GM13977 (cell line): ENCODE results near the gene ZNF385A.

Source experiments
- DNase-seq: peaks from one replicate; pipeline ENCODE4 v3.0.0; 2012; ENCODE audit warnings: low spot score
- in situ Hi-C: fragments of 300-500 bp; cut with MboI; formaldehyde crosslinking; loops from one replicate; pipeline ENCODE4 v1.12.0; 2022; ENCODE audit warnings: low sequenced_read_pairs, low pct_unique_long_range_greater_than_20kb, mixed read lengths, inconsistent platforms; ENCODE audit not compliant: unreplicated experiment
- TF ChIP-seq, protein P1 (sequence below): IDR thresholded peaks from 2 replicates; pipeline ENCODE4 v1.5.1; 2012; ENCODE audit warnings: mild to moderate bottlenecking, control low read depth; ENCODE audit not compliant: insufficient read depth; ENCODE audit errors: extremely low read depth, missing control alignments

The ZNF385A gene

DNA sequence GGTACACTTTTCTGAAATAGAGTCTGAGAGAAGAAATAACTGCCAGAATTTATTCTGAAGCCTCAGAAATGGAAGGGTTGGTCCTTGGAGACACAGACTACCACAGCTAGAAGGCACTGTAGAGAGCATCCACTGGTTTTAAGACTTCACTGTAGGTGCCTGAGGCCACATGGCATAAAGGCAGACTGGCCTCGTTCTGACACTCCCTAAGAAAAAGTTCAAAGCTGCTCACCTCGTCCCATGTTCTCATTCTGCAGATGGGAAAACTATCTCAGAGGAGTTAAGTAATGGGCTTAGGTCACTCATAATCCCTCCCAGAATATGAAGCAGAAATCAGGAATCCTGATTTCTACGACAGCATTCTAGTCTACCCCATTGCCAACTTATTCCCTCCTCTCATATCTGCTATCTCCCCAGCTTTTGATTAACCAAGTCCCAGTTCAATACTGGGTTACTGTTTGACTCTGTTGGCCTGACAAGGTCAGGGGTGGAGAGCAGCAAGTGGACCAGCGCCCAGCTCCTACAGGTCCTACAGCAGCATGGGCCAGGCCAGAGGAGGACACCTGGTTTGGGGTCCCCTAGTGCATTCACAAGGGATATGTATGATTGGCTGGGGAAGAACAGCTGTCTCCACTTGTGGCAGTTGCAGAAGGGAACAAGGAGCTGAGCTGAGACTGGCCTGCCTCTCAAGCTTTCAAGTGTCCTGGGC is 30.8 kb upstream of the ZNF385A start:
- TF ChIP-seq, protein P1, sequence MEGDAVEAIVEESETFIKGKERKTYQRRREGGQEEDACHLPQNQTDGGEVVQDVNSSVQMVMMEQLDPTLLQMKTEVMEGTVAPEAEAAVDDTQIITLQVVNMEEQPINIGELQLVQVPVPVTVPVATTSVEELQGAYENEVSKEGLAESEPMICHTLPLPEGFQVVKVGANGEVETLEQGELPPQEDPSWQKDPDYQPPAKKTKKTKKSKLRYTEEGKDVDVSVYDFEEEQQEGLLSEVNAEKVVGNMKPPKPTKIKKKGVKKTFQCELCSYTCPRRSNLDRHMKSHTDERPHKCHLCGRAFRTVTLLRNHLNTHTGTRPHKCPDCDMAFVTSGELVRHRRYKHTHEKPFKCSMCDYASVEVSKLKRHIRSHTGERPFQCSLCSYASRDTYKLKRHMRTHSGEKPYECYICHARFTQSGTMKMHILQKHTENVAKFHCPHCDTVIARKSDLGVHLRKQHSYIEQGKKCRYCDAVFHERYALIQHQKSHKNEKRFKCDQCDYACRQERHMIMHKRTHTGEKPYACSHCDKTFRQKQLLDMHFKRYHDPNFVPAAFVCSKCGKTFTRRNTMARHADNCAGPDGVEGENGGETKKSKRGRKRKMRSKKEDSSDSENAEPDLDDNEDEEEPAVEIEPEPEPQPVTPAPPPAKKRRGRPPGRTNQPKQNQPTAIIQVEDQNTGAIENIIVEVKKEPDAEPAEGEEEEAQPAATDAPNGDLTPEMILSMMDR, result no peak
- in situ Hi-C loops, result no loop called here
- DNase-seq, result no peak

GRCh38 chr12:54413284-54414190 is 29.0 kb upstream of the ZNF385A start:
- TF ChIP-seq, protein P1, result no peak
- no peak for DNase-seq
- in situ Hi-C loops, result no loop called here

DNA sequence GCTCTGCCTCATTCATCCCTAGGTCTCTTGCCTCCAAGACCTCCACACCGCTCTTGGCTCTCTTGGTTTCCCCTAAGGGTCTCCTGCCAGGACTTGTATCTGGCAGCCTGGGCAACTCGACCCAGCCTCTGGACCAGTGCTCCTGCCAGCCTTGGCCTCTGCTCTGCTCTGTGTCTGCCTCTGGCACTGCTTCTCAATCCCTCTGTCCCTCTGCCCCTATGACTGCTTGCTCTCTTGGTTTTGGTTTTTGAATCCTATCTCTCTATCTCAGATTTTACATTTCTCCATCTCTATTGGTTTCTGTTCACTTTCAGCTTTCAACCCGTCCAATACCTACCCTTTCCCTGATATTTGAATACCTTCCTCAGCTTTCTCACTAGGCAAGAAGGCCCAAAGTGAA is 28.3 kb upstream of the ZNF385A start:
- in situ Hi-C loops, result no loop called here
- TF ChIP-seq, protein P1, result no peak
- DNase-seq, result no peak

GRCh38 chr12:54412348-54412747 is 27.8 kb upstream of the ZNF385A start:
- in situ Hi-C loops, result no loop called here
- DNase-seq, result no peak

GRCh38 chr12:54411391-54412241 is 27.1 kb upstream of the ZNF385A start:
- TF ChIP-seq, protein P1, result no peak
- in situ Hi-C loops, result no loop called here
- DNase-seq, result no peak

More at GRCh38 chr12:54412348-54412747, 27.8 kb upstream of the ZNF385A start:
- TF ChIP-seq, protein P1, result no peak

- TF ChIP-seq, protein P1, result no peak
- no peak for DNase-seq
- in situ Hi-C loops, result no loop called here
Observed at GRCh38 chr12:54409267-54409666, 24.7 kb upstream of the ZNF385A start.
